Neural progenitor cell (in vitro differentiated cells): ENCODE data around the gene MTRF1L.

Experiments used
- EZH2 ChIP-seq: fragments of 200-600 bp; sonication (generic); IDR thresholded peaks from 2 replicates; pipeline ENCODE4 v1.6.1; 2017; ENCODE audit warnings: antibody characterized with exemption, mild to moderate bottlenecking, moderate library complexity
- EZH2phosphoT487 ChIP-seq: fragments of 200-600 bp; sonication (generic); IDR thresholded peaks from 2 replicates; pipeline ENCODE4 v1.6.1; 2017; ENCODE audit warnings: antibody characterized with exemption

DNA sequence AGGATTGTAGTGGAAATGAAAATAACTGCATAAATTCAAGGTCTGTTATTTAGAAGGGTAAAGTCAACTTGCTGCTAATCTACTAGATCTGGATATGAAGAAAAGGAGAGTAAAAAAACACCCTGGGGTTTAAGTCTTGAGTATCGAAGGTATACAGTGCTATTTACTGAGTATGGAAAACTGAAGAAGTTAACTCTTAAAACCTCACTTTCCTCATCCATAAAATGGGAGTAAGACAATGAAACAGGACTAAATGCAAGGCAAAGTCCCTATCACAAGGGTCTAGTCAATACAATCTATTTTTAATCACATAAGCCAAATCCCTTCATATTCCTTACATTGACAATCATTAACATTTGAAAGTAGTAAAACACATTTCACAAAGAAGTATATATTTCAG lies 21.9 kb downstream of the MTRF1L start:
- no peak for TF ChIP-seq EZH2phosphoT487
- no peak for TF ChIP-seq EZH2
